ENCODE measurements around the gene MYH2.

The MYH2 gene

GRCh38 chr17:10549096-10549842, at the start of gene MYH2:
Gene MYH2, minus strand, starts transcription at chr17:10549658. Its CDS starts 1,738 bp downstream, at chr17:10547920.
- H3K79me2 ChIP-seq (ENCODE audit: control insufficient read depth, insufficient read depth, low read length, unreplicated experiment), result no peaks in the 10 kb centered on the region
- H2AFZ ChIP-seq (ENCODE audit: low read length, unreplicated experiment), result no peak within 1 kb of the TSS
- no peak within 1 kb of the TSS for H3K27ac ChIP-seq (ENCODE audit: low read depth, low read length)
- H3K27me3 ChIP-seq (ENCODE audit: insufficient read depth, low read length), result no peaks in the 10 kb centered on the region
- no peaks in the 10 kb centered on the region for H3K4me1 ChIP-seq (ENCODE audit: control insufficient read depth, insufficient read depth, low read length, unreplicated experiment)
- no peak within 1 kb of the TSS for H3K4me3 ChIP-seq (ENCODE audit: low read depth, low read length)
- no peaks in the 10 kb centered on the region for H3K36me3 ChIP-seq (ENCODE audit: insufficient read depth, low read length)

GRCh38 chr17:10598621-10599020, 49.2 kb upstream of the MYH2 start:
- Histone ChIP-seq H3K4me1 (ENCODE audit: control insufficient read depth, insufficient read depth, low read length, unreplicated experiment) (no peaks in the 10 kb centered on the region), H3K27me3 (ENCODE audit: insufficient read depth, low read length) (no peaks in the 10 kb centered on the region)

GRCh38 chr17:10589553-10590145, 40.2 kb upstream of the MYH2 start:
- Histone ChIP-seq H3K36me3 (ENCODE audit: insufficient read depth, low read length) (no peaks in the 10 kb centered on the region), H3K4me3 (ENCODE audit: low read depth, low read length) (no peak overlapping the region), H2AFZ (ENCODE audit: low read length, unreplicated experiment) (no peak overlapping the region), H3K27me3 (ENCODE audit: insufficient read depth, low read length) (no peaks in the 10 kb centered on the region), H3K79me2 (ENCODE audit: control insufficient read depth, insufficient read depth, low read length, unreplicated experiment) (no peaks in the 10 kb centered on the region), H3K27ac (ENCODE audit: low read depth, low read length) (no peak overlapping the region), H3K4me1 (ENCODE audit: control insufficient read depth, insufficient read depth, low read length, unreplicated experiment) (no peaks in the 10 kb centered on the region)

More at GRCh38 chr17:10598621-10599020, 49.2 kb upstream of the MYH2 start:
- H3K27ac ChIP-seq (ENCODE audit: low read depth, low read length), result no peak overlapping the region
- no peaks in the 10 kb centered on the region for H3K79me2 ChIP-seq (ENCODE audit: control insufficient read depth, insufficient read depth, low read length, unreplicated experiment)
- H2AFZ ChIP-seq (ENCODE audit: low read length, unreplicated experiment), result no peak overlapping the region
- H3K36me3 ChIP-seq (ENCODE audit: insufficient read depth, low read length), result no peaks in the 10 kb centered on the region
- no peak overlapping the region for H3K4me3 ChIP-seq (ENCODE audit: low read depth, low read length)

- H2AFZ ChIP-seq (ENCODE audit: low read length, unreplicated experiment), result no peak overlapping the region
- H3K27me3 ChIP-seq (ENCODE audit: insufficient read depth, low read length), result peaks cover 4% of the 10 kb centered on the region
- H3K4me1 ChIP-seq (ENCODE audit: control insufficient read depth, insufficient read depth, low read length, unreplicated experiment), result no peaks in the 10 kb centered on the region
- H3K27ac ChIP-seq (ENCODE audit: low read depth, low read length), result no peak overlapping the region
- H3K36me3 ChIP-seq (ENCODE audit: insufficient read depth, low read length), result no peaks in the 10 kb centered on the region
- no peak overlapping the region for H3K4me3 ChIP-seq (ENCODE audit: low read depth, low read length)
- H3K79me2 ChIP-seq (ENCODE audit: control insufficient read depth, insufficient read depth, low read length, unreplicated experiment), result no peaks in the 10 kb centered on the region
These were observed 36.1 kb upstream of the MYH2 start for GRCh38 chr17:10585529-10585928.

GRCh38 chr17:10583834-10584233, 34.4 kb upstream of the MYH2 start:
- no peaks in the 10 kb centered on the region for H3K79me2 ChIP-seq (ENCODE audit: control insufficient read depth, insufficient read depth, low read length, unreplicated experiment)
- no peak overlapping the region for H3K4me3 ChIP-seq (ENCODE audit: low read depth, low read length)
- H3K27ac ChIP-seq (ENCODE audit: low read depth, low read length), result no peak overlapping the region
- H3K36me3 ChIP-seq (ENCODE audit: insufficient read depth, low read length), result no peaks in the 10 kb centered on the region
- H3K4me1 ChIP-seq (ENCODE audit: control insufficient read depth, insufficient read depth, low read length, unreplicated experiment), result no peaks in the 10 kb centered on the region
- H3K27me3 ChIP-seq (ENCODE audit: insufficient read depth, low read length), result peaks cover 4% of the 10 kb centered on the region
- no peak overlapping the region for H2AFZ ChIP-seq (ENCODE audit: low read length, unreplicated experiment)

- Histone ChIP-seq H3K79me2 (ENCODE audit: control insufficient read depth, insufficient read depth, low read length, unreplicated experiment) (no peaks in the 10 kb centered on the region), H3K4me1 (ENCODE audit: control insufficient read depth, insufficient read depth, low read length, unreplicated experiment) (no peaks in the 10 kb centered on the region), H3K4me3 (ENCODE audit: low read depth, low read length) (no peak overlapping the region), H3K36me3 (ENCODE audit: insufficient read depth, low read length) (no peaks in the 10 kb centered on the region), H2AFZ (ENCODE audit: low read length, unreplicated experiment) (no peak overlapping the region), H3K27ac (ENCODE audit: low read depth, low read length) (no peak overlapping the region), H3K27me3 (ENCODE audit: insufficient read depth, low read length) (peaks cover 4% of the 10 kb centered on the region)
These were observed 29.8 kb upstream of the MYH2 start for GRCh38 chr17:10579270-10579669.

GRCh38 chr17:10574324-10574723, 24.9 kb upstream of the MYH2 start:
- no peaks in the 10 kb centered on the region for H3K27me3 ChIP-seq (ENCODE audit: insufficient read depth, low read length)
- H3K36me3 ChIP-seq (ENCODE audit: insufficient read depth, low read length), result no peaks in the 10 kb centered on the region
- no peak overlapping the region for H3K4me3 ChIP-seq (ENCODE audit: low read depth, low read length)
- H3K27ac ChIP-seq (ENCODE audit: low read depth, low read length), result no peak overlapping the region
- H2AFZ ChIP-seq (ENCODE audit: low read length, unreplicated experiment), result no peak overlapping the region
- H3K79me2 ChIP-seq (ENCODE audit: control insufficient read depth, insufficient read depth, low read length, unreplicated experiment), result no peaks in the 10 kb centered on the region
- H3K4me1 ChIP-seq (ENCODE audit: control insufficient read depth, insufficient read depth, low read length, unreplicated experiment), result no peaks in the 10 kb centered on the region

GRCh38 chr17:10563991-10564660, 14.7 kb upstream of the MYH2 start:
- Histone ChIP-seq H2AFZ (ENCODE audit: low read length, unreplicated experiment) (no peak overlapping the region), H3K4me3 (ENCODE audit: low read depth, low read length) (no peak overlapping the region), H3K36me3 (ENCODE audit: insufficient read depth, low read length) (no peaks in the 10 kb centered on the region), H3K79me2 (ENCODE audit: control insufficient read depth, insufficient read depth, low read length, unreplicated experiment) (no peaks in the 10 kb centered on the region), H3K27me3 (ENCODE audit: insufficient read depth, low read length) (no peaks in the 10 kb centered on the region), H3K4me1 (ENCODE audit: control insufficient read depth, insufficient read depth, low read length, unreplicated experiment) (no peaks in the 10 kb centered on the region), H3K27ac (ENCODE audit: low read depth, low read length) (no peak overlapping the region)

GRCh38 chr17:10558049-10558448, 8.6 kb upstream of the MYH2 start:
- Histone ChIP-seq H2AFZ (ENCODE audit: low read length, unreplicated experiment) (no peak overlapping the region), H3K4me1 (ENCODE audit: control insufficient read depth, insufficient read depth, low read length, unreplicated experiment) (no peaks in the 10 kb centered on the region), H3K36me3 (ENCODE audit: insufficient read depth, low read length) (no peaks in the 10 kb centered on the region), H3K4me3 (ENCODE audit: low read depth, low read length) (no peak overlapping the region), H3K79me2 (ENCODE audit: control insufficient read depth, insufficient read depth, low read length, unreplicated experiment) (no peaks in the 10 kb centered on the region), H3K27ac (ENCODE audit: low read depth, low read length) (no peak overlapping the region), H3K27me3 (ENCODE audit: insufficient read depth, low read length) (no peaks in the 10 kb centered on the region)

GRCh38 chr17:10557422-10557821, 8.0 kb upstream of the MYH2 start:
- Histone ChIP-seq H3K27me3 (ENCODE audit: insufficient read depth, low read length) (no peaks in the 10 kb centered on the region), H3K79me2 (ENCODE audit: control insufficient read depth, insufficient read depth, low read length, unreplicated experiment) (no peaks in the 10 kb centered on the region), H2AFZ (ENCODE audit: low read length, unreplicated experiment) (no peak overlapping the region), H3K4me3 (ENCODE audit: low read depth, low read length) (no peak overlapping the region), H3K36me3 (ENCODE audit: insufficient read depth, low read length) (no peaks in the 10 kb centered on the region), H3K4me1 (ENCODE audit: control insufficient read depth, insufficient read depth, low read length, unreplicated experiment) (no peaks in the 10 kb centered on the region), H3K27ac (ENCODE audit: low read depth, low read length) (no peak overlapping the region)
